Measurements from ENCODE around the gene GAS2L2.

GAS2L2 gene

GRCh38 chr17:35745246-35745645 lies 7.8 kb downstream of the GAS2L2 start:
- no peak for DNase-seq

- no peak for DNase-seq
These were observed 8.2 kb downstream of the GAS2L2 start for GRCh38 chr17:35744830-35745229.

DNA sequence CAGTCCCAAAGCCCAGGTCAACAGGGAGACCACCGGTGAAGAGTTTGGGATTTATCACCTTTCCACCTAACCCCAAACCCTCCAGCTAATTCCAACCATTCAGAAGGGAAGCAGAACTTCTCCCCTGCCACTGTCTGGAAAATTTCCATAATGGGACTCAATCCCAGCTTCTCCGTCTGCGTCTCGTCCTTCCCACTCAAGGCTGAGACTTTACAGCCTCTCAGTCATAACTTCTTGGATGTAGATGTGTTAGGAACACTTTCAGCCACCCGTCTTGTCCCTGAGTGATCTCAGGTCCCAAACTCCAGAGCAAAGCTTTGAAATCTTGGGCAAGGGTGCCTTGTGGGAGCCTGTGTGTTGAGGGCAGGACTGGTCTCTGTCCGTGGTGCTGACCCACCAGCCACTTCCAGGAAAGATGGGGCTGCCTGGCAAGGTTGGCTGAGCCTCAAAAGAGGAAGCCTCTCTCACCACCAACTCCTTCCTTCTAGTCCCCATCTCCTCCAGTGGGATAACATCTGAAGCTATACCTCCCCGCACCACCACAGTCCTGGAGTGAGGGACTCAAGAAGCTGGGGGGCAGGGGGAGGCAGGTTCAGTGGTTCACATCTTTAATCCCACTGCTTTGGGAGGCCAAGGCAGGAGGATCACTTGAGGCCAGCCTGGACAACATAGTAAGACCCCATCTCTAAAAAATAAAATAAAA lies 9.3 kb downstream of the GAS2L2 start:
- DNase-seq = no peak

DNA sequence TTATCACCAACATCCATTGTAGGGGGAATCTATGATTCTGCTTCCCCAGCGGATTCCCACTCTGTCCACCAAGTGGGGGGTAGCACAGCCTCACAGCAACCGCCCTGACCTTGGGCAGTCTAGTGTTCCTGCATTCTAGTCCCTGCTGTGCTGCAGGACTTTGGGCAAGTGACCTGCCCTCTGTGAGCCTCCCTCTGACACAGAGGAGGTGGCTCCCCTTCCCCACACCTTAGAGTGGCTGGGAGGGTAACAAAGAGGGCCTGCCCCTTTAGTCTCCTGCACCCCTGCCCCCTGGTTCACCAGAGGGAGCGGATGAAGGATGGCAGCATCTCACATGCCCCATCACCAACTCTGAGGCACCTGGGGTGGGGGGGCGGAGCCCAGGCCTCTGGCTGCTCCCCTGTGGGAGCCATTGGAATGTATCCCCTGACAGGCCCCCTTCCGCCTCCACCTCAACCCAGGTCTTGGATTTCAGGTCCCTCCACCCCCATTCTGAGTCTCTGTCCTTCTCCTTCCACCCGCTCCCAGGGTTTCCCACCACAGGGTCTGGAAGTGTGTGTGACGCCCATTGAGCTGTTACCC lies 10.1 kb downstream of the GAS2L2 start:
- no peak for DNase-seq

DNA sequence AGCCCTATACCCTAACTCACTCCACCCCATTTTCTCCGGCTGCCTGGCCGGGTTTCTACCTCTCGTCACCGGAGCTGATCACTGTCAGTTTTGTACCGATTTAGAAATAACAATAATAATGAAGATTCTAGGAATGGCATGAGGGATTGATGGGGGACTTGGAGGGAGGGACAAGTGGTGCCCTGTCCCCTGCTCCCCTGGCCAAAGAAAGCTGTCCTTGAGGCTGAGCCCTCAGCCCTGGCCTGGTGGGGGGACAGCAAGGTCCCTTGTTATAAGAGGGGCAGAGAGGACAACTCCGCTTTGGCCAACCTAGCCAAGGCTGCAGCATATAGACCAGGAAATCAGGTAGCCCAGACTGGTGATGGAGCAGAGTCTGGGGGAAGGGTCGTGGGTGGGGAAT lies 10.5 kb downstream of the GAS2L2 start:
- no peak for DNase-seq

- DNase-seq = no peak
These were observed 11.8 kb downstream of the GAS2L2 start for GRCh38 chr17:35740997-35741931.

DNA sequence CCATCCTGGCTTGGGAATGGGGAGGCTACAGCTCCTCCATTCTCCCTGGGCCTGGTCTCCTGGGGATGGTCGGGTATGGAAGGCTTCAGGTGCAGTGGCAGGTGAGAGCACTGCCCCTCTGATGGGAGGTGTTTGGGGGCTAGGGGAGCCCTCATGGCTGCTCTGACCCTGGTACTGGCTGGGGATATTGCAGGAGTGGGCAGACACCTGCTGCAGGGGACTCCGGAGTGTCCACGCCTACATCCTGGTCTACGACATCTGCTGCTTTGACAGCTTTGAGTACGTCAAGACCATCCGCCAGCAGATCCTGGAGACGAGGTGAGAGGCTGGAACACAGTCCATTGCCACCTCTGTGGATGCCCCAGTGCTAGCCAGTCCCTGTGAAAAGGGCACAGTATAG lies 12.8 kb downstream of the GAS2L2 start:
- DNase-seq = no peak

DNA sequence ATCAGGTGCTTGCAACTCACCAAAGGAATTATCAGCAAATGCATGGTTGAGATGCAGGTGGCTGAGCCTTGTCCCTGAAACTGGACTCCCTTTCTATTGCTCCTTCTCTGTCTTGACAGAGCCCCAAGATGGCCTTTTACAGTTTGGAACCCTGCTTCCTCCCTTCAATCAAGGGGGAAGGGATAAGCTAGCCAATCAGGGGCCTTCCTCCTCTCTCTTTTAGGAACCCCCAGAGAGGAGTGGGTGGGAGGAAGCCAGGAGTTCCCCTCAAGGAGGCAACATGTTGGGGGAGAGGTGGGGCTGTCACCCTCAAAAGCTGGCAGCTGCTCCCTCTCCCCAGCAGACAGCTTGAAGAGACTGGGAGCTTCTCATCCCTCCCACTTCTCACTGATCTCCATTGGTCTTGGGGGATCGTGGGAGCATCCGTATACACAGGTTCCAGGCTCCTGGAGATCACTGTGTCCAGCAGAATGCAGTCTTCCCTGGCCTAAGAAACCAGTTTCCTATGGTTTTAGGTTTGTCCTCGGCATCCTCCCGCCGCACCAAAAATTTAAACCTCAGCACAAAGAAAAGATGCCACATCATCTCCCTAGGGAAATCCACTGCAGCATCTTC lies 14.4 kb downstream of the GAS2L2 start:
- DNase-seq = no peak

- no peak for DNase-seq
These were observed 16.8 kb downstream of the GAS2L2 start for GRCh38 chr17:35736236-35736635.

DNA sequence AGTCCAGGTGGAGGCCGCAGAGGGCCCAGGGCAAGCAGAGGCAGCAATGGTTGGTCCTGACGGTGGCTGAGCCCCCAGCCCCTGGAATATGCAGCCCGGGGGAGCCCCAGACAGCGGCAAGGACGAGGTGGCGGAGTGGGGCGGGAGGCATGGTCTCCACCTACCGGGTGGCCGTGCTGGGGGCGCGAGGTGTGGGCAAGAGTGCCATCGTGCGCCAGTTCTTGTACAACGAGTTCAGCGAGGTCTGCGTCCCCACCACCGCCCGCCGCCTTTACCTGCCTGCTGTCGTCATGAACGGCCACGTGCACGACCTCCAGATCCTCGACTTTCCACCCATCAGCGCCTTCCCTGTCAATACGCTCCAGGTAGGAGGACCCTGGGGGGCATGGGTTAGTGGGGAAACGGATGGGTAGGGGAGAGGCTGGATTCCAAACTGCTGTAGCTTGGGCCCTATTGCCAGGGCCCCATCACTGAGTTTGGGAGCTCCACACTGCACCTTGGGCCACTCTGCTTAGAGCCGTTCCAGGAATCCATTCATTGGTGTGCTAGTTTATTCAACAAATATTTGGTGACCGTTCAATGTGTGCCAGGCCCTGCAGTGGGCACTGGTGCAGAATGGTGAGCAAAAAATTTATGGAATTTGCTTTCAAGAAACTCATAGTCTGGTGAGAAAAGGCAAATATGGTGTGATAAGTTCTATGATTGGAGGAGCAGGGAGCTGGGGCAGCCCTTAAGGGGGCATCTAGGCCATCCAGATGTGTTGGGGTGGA lies 17.8 kb downstream of the GAS2L2 start:
- DNase-seq = no peak

DNA sequence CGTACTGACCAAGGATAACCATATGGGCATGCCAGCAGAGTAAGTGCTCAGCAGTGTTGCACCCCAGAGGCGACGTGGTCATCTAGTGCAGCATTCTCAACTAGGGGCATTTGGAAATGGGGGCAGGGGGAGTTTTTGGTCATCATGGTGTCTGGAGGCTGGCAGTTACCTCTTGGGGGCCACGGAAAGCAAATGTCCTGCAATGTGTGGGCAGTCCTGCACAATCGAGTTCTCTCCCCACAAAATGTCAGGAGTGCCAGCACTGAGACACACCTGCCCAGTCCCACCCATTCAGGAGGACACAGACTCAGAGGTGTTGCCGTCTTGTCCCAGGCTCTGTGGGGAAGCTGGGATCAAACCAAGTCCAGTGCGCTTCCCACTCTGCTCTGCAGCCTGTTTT lies 18.6 kb downstream of the GAS2L2 start:
- DNase-seq = no peak

- no peak for DNase-seq
These were observed 19.7 kb downstream of the GAS2L2 start for GRCh38 chr17:35733366-35733765.

DNA sequence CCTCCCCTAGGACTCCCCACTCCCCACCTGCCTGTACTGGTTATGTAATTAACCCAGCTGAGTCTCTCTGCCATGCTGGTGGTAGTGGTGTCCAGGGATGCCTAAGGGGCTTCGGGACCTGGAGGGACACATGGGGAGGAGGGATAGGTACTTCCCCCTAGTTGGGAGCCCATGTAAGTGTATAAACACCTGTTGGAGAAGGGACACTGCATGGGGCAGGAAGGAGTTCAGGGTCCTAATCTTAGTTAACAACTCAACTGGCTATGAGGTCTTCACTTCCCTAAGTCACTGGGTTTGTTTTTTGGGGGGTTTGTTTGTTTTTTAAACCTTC lies 20.3 kb downstream of the GAS2L2 start:
- no peak for DNase-seq

DNA sequence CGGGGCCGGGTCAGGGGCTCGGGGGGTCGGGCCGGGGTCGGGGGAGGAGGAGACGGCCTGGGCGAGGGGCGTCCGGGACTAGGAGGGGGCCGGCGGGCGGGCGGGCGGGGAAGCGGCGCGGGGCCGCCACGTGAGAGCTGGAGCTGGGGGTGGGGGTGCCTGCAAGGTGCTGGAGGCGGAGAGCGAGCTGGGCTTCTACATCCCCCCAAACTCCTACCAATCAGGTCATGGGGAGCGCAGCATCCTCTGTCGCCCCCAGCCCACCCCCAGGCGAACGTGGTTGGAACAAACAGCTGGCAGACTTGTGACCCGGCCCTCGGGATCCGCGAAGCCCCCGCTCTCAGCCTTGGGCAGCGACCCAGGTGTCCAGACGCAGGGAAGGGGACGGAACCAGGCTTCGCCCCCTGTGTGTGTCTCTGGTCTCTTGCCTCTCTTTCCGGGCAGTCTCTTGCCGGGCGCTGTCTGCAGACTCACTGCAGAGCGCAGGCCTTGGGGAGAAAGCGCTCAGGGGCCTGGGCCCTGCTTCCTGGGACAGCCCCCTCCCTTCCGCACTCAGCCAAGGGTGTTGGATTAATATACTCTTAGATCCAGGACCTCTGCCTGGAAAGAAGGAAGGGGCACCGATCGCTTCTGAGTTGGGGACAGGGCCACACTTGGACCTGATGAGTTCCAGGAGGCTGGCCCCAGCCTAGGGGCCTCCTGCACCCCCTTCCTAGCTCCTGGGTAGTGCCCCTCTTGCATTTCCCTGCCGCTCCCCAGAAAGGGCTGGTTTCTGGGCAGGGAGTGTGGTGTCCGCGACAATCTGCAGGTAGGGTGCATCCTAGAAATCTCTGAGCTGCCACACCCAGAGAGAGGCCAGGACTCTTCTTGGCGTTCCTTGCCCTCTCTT lies 20.9 kb downstream of the GAS2L2 start:
- no peak for DNase-seq

DNA sequence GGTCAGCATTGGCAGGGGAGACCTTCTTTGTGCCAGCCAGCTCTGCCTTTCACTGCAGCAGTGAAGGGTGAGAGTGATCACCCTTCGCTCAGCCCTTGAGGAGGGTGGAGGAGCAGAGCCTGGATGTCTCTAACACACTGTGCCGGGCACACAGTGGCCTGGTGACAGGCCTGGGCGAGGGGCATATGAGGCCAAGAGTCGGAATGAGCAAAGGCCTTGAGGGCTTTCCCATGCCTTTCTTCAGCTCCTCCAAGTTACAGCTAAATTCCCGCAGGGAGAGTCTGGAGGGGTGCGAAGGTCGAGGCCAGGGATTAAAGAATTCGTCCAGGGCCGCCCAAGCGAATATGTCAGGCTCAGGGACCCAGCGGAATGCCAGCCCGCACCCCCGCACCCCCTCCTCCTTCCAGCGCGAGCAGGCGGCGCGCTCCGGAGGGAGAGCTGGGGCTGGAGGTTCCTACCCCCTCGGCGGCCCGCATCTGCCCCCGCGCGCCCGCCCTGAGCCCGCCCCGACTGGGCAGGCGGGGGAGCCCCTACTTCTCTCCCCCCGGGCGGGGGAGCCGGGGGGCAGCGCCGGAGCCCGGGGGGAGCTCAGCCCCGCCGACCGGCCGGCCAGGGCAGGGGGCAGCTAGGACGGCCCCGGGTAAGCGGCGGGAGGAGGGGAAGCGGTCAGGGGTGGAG lies 21.7 kb downstream of the GAS2L2 start, which contains the start of gene RASL10B:
Gene RASL10B, plus strand, starts transcription at position 401 of the 678 bp plus-strand sequence. CDS start 3,546 bp downstream, outside the sequence.
- DNase-seq = peak; percentile 58 to 61

GRCh38 chr17:35730400-35731005 lies 22.5 kb downstream of the GAS2L2 start:
- DNase-seq = no peak

DNA sequence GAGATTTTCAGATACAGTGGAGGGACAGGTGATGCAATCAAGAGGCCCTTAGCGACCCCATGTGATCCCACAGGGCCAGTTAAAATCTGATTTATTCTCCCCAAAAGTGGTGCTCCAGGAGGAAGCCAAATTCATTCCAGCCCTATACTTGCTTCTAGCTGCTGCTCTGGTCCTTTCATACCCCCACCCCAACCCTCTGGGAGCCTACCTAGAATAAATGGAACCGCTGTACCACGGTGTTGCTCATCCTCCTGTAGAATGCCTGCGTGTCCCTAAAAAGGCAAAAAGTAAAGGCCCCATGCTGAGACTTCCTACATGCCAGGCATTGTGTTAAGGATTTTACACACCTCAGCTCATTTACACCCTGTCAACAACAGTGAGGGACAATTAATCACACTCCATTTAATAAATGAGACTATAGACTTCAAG lies 23.6 kb downstream of the GAS2L2 start:
- no peak for DNase-seq

DNA sequence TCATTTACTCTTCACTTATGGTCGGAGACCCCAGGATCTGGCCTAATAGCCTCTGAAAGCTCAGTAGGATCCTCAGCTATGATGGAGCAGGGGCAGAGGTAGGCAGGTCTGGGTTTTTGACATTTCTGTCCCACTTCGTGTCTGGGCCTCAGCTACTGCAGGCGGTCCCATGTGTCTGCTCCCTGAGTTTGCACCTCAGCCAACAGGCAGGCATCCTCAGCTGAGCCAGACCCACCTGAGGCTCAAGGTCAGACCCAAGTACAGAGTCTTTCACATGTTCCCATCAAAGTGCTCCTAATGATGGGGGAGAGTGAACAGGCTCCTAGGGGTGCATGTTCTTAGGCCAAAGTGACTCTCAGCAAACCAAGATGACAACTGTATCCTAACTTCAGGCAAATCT lies 24.5 kb downstream of the GAS2L2 start:
- no peak for DNase-seq

DNA sequence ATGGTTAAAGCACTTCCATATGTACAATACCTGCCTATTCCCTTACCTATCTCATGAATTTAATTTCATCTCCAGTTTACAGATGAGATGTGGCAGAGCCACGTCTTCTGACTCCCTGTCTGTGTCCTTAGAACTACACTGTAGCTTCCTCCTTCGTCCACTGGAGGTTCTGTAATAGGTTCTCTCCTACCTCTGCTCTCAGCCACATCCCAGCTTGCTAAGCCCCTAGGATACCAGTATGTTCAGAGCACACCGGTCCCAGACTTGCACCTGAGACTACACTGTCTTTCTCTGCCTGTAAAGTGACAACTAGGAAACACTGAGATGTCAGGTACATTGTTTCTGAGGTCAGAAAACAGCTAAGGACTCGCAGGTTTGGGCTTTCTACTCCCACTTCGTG lies 25.4 kb downstream of the GAS2L2 start:
- no peak for DNase-seq

- DNase-seq = no peak
These were observed 26.0 kb downstream of the GAS2L2 start for GRCh38 chr17:35726953-35727460.
